Measurements from ENCODE around the gene PTGDR. TPM values are rescaled to one million over a fixed set of nuclear protein-coding genes. Genes with fewer than 3 reads are reported as not detected.

The PTGDR gene
- total and polyA plus RNA-seq, 10 of the 15 experiments (the other 5 are each of a cell fraction or from before 2014, with no cell fraction given) = not detected

GRCh38 chr14:52303236-52303635, 35.7 kb downstream of the PTGDR start:
- ATAC-seq (no peak), FAIRE-seq (no peak), DNase-seq (ENCODE audit: low read depth, low spot score) (no peak)
- no peaks in the 10 kb centered on the region; a peak in 1 of 4 replicates for H3K27me3 ChIP-seq (replicated peaks in 1 of 2; ENCODE audit: control insufficient read depth in 2 of 2, insufficient read depth in 2 of 2, low read length in 1 of 2)
- no peaks in the 10 kb centered on the region for H3K9me3 ChIP-seq (replicated peaks; ENCODE audit: control insufficient read depth, insufficient read depth, low read length)
- RAD21 ChIA-PET (ENCODE audit: unreplicated experiment) = no interaction called here
- H3K4me3 ChIP-seq = no peak overlapping the region
- WGBS (ENCODE audit: insufficient coverage, insufficient replicate concordance, low lambda C conversion rate, missing lambda C conversion rate) = 57% methylated on average over 4 of the region's 4 CpGs
- POLR2A ChIA-PET = no interaction called here
- TF ChIP-seq RAD51 (IDR thresholded peaks at IDR 0.05) = no peak
- TF ChIP-seq SRF (IDR thresholded peaks at IDR 0.05; ENCODE audit: low read depth in 2 of 2, low read length in 2 of 2) = no peak
- no peak for TF ChIP-seq TCF12 (IDR thresholded peaks at IDR 0.05; ENCODE audit: low read depth, low read length)
- no peak for TF ChIP-seq CBX5 (IDR thresholded peaks at IDR 0.05; ENCODE audit: low read depth)
- TF ChIP-seq NR2C1 (IDR thresholded peaks at IDR 0.05) = no peak
- no peak for TF ChIP-seq MYB (IDR thresholded peaks at IDR 0.05; ENCODE audit: borderline replicate concordance, low read depth, low read length)
- TF ChIP-seq HDGF (IDR thresholded peaks at IDR 0.05) = no peak
- no peak for TF ChIP-seq ZNF274 (IDR thresholded peaks at IDR 0.05; ENCODE audit: insufficient read depth, insufficient read length)
- no peak for TF ChIP-seq ATF2 (IDR thresholded peaks at IDR 0.05; ENCODE audit: low read length)
- no peak for TF ChIP-seq SKIL (IDR thresholded peaks at IDR 0.05; ENCODE audit: low read depth, poor library complexity, severe bottlenecking)
- TF ChIP-seq ZNF622 (IDR thresholded peaks at IDR 0.05) = no peak
- no peak for TF ChIP-seq HDAC2 (IDR thresholded peaks at IDR 0.05)
- TF ChIP-seq MEF2A (IDR thresholded peaks at IDR 0.05; ENCODE audit: insufficient read depth, low read depth, low read length) = no peak
- TF ChIP-seq SIN3A (IDR thresholded peaks at IDR 0.05; ENCODE audit: low read depth, low read length) = no peak
- TF ChIP-seq NFYB (IDR thresholded peaks at IDR 0.05; ENCODE audit: insufficient read depth, low read depth, low read length) = no peak
- no peak for TF ChIP-seq STAT1 (conservative IDR thresholded peaks at IDR 0.05)
- TF ChIP-seq HCFC1 (IDR thresholded peaks at IDR 0.05; ENCODE audit: low read length) = no peak
- CTCF ChIA-PET = interaction anchor here (0.7 kb wide), 1 partner anchor 167 kb away, joined by 3 read pairs; no protein-coding TSS in a partner anchor
- H4K20me1 ChIP-seq (ENCODE audit: control insufficient read depth, insufficient read depth) = no peaks in the 10 kb centered on the region
- no peaks in the 10 kb centered on the region for H3K79me2 ChIP-seq (ENCODE audit: control insufficient read depth, insufficient read depth, low read length)
- H3K27ac ChIP-seq (ENCODE audit: control insufficient read depth, insufficient read depth) = no peak overlapping the region
- no peak overlapping the region for H3K9ac ChIP-seq (ENCODE audit: control insufficient read depth, insufficient read depth, low read length)
- in situ Hi-C loops (cut with MboI) = loop anchor here (5.0 kb wide), 1 partner anchor 169 kb away; no protein-coding TSS in a partner anchor
- no TSS peak for BruUV-seq (replicated peaks)
- no peak overlapping the region for H3K4me2 ChIP-seq (ENCODE audit: control insufficient read depth, insufficient read depth)
- H3K4me1 ChIP-seq (ENCODE audit: control insufficient read depth, insufficient read depth, low read length) = no peaks in the 10 kb centered on the region
- SMC1A ChIA-PET (ENCODE audit: uncharacterized antibody, unreplicated experiment) = interaction anchor here (0.6 to 1.2 kb wide), 3 partner anchors 60 to 174 kb away, joined by 3 read pairs; no protein-coding TSS in a partner anchor
- no peak overlapping the region for H2AFZ ChIP-seq (ENCODE audit: control insufficient read depth, low read depth, low read length)
- no peaks in the 10 kb centered on the region for H3K36me3 ChIP-seq (ENCODE audit: control insufficient read depth in 2 of 2, insufficient read depth in 2 of 2, low read length in 1 of 2)
- intact Hi-C loops (cut with micrococcal nuclease; ENCODE audit: unreplicated experiment) = loop anchor here (5.0 kb wide), 1 partner anchor 109 kb away; no protein-coding TSS in a partner anchor
